ENCODE measurements around the gene CNKSR3. TPM values are rescaled to one million over a fixed set of nuclear protein-coding genes. Genes with fewer than 3 reads are reported as not detected.
A peak's percentile ranks its signal among the peaks of the same experiment; 100 is the strongest.

CNKSR3 gene
- total and polyA plus RNA-seq, 3 experiments from 2014 or later, result 0.50 to 0.62 TPM; not detected in 1

DNA sequence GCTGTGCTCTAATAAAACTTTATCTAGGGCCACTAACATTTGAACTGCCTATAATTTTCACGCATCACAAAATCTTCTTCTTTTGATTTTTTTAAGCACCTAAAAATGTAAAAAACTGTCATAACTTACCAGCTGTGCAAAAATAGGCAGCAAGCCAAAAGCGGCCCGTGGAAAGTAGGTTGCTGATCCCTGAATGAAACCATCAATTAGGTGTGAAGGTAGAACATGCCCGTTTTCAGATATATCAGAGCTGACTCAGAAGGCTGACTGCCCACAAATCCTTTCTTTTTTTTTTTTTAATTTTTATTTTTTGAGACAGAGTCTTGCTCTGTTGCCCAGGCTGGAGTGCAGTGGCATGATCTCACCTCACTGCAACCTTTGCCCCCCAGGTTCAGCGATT, 149.0 kb downstream of the CNKSR3 start:
- Mint-ChIP-seq H3K27ac (no peak overlapping the region), H3K27me3 (peaks cover 2 to 30% of the 10 kb centered on the region in 2 donors), H3K4me1 (peaks cover 0 to 5% (median 0%) of the 10 kb centered on the region in 3 donors), H3K9me3 (no peaks in the 10 kb centered on the region), H3K36me3 (no peaks in the 10 kb centered on the region), H3K4me3 (no peak overlapping the region)
- Histone ChIP-seq H3K9me3 (ENCODE audit: low read length) (no peaks in the 10 kb centered on the region), H3K4me3 (ENCODE audit: low read length) (no peak overlapping the region), H3K27ac (ENCODE audit: low read depth, low read length) (no peak overlapping the region), H3K4me1 (ENCODE audit: insufficient read depth, low read length) (peaks cover 10% of the 10 kb centered on the region), H3K36me3 (ENCODE audit: insufficient read depth, low read length) (no peaks in the 10 kb centered on the region), H3K27me3 (ENCODE audit: insufficient read depth, low read length, poor library complexity, severe bottlenecking) (no peaks in the 10 kb centered on the region)
- ChIA-PET POLR2A (no interaction called here), CTCF (no interaction called here)
- DNase-seq, result no peak

DNA sequence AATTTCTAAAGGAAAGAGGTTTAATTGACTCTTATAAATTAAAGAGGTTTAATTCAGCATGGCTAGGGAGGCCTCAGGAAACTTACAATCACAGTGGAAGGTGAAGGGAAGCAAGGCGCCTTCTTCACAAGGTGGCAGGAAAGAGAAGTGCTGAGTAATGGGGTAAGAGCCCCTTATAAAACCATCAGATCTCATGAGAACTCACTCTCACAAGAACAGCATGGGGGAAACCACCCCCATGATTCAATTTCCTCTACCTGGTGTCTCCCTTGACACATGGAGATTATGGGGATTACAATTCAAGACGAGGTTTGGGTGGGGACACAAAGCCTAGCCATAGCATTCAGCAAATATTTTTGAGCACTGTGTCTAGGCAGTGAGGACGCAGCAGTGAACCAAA, 150.0 kb downstream of the CNKSR3 start:
- no peak overlapping the region for H3K4me3 Mint-ChIP-seq
- ChIA-PET POLR2A (no interaction called here), CTCF (no interaction called here)
- H3K4me1 Mint-ChIP-seq, result peaks cover 0 to 6% (median 0%) of the 10 kb centered on the region in 3 donors
- no peaks in the 10 kb centered on the region for H3K36me3 Mint-ChIP-seq
- Histone ChIP-seq H3K27ac (ENCODE audit: low read depth, low read length) (no peak overlapping the region), H3K36me3 (ENCODE audit: insufficient read depth, low read length) (no peaks in the 10 kb centered on the region), H3K9me3 (ENCODE audit: low read length) (no peaks in the 10 kb centered on the region), H3K4me3 (ENCODE audit: low read length) (no peak overlapping the region), H3K4me1 (ENCODE audit: insufficient read depth, low read length) (peaks cover 10% of the 10 kb centered on the region), H3K27me3 (ENCODE audit: insufficient read depth, low read length, poor library complexity, severe bottlenecking) (no peaks in the 10 kb centered on the region)
- no peaks in the 10 kb centered on the region for H3K9me3 Mint-ChIP-seq
- DNase-seq, result no peak
- peaks cover 11 to 36% of the 10 kb centered on the region in 2 donors for H3K27me3 Mint-ChIP-seq
- no peak overlapping the region for H3K27ac Mint-ChIP-seq

DNA sequence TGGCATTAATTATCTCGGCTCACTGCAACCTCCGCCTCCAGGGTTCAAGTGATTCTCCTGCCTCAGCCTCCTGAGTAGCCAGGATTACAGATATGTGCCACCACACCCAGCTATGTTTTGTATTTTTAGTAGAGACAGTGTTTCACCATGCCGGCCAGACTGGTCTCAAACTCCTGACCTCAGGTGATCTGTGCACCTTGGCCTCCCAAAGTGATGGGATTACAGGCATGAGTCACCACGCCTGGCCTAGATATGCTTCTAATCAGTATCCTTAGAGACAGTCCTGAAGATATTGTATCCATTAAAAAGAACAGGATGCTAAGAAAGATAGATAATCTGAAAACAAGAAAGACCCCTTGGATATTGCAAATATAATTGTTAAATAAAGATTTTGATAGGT, 150.8 kb downstream of the CNKSR3 start:
- peaks cover 14 to 38% of the 10 kb centered on the region in 2 donors for H3K27me3 Mint-ChIP-seq
- no peaks in the 10 kb centered on the region for H3K27me3 ChIP-seq (ENCODE audit: insufficient read depth, low read length, poor library complexity, severe bottlenecking)
- no peak for DNase-seq
- H3K9me3 Mint-ChIP-seq, result no peaks in the 10 kb centered on the region
- H3K9me3 ChIP-seq (ENCODE audit: low read length), result no peaks in the 10 kb centered on the region
- H3K36me3 ChIP-seq (ENCODE audit: insufficient read depth, low read length), result no peaks in the 10 kb centered on the region
- H3K4me3 Mint-ChIP-seq, result no peak overlapping the region
- peaks cover 0 to 4% (median 0%) of the 10 kb centered on the region in 3 donors for H3K36me3 Mint-ChIP-seq
- peaks cover 10% of the 10 kb centered on the region for H3K4me1 ChIP-seq (ENCODE audit: insufficient read depth, low read length)
- no peak overlapping the region for H3K27ac Mint-ChIP-seq
- CTCF ChIA-PET, result no interaction called here
- H3K4me1 Mint-ChIP-seq, result peaks cover under 1 to 12% (median 5%) of the 10 kb centered on the region in 3 donors
- H3K4me3 ChIP-seq (ENCODE audit: low read length), result no peak overlapping the region
- POLR2A ChIA-PET, result no interaction called here
- no peak overlapping the region for H3K27ac ChIP-seq (ENCODE audit: low read depth, low read length)

DNA sequence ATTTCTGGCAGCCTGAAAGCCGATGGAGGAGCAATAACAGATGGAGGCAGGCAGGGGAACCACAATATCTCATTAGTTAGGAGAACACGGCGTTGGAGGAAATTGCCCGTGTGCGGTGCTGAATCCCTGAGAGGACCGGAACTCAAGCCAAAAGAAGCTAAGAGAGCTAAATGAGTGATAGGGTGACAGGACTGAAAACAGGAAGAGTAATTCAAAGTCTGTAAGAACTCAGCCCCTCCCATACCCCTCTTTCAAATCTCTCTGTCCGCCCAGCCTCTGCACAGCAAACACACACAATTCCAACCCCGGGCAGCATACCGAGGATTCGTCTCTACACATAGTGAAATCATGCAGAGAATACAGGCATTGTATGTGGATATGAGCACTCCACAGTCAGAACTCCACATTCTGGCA, 151.3 kb downstream of the CNKSR3 start:
- DNase-seq, result peak in 1 of 5 donors; percentile 2
- Histone ChIP-seq H3K4me3 (ENCODE audit: low read length) (no peak overlapping the region), H3K9me3 (ENCODE audit: low read length) (no peaks in the 10 kb centered on the region), H3K36me3 (ENCODE audit: insufficient read depth, low read length) (no peaks in the 10 kb centered on the region), H3K27me3 (ENCODE audit: insufficient read depth, low read length, poor library complexity, severe bottlenecking) (no peaks in the 10 kb centered on the region), H3K27ac (ENCODE audit: low read depth, low read length) (no peak overlapping the region), H3K4me1 (ENCODE audit: insufficient read depth, low read length) (peaks cover 10% of the 10 kb centered on the region)
- CTCF ChIA-PET, result no interaction called here
- Mint-ChIP-seq H3K27me3 (peaks cover 14 to 38% of the 10 kb centered on the region in 2 donors), H3K36me3 (peaks cover 0 to 5% (median 0%) of the 10 kb centered on the region in 3 donors), H3K27ac (peak overlapping the region in 1 of 8 donors; percentile 19), H3K9me3 (no peaks in the 10 kb centered on the region), H3K4me3 (no peak overlapping the region), H3K4me1 (peaks cover 3 to 14% (median 8%) of the 10 kb centered on the region in 3 donors)
- POLR2A ChIA-PET, result no interaction called here

DNA sequence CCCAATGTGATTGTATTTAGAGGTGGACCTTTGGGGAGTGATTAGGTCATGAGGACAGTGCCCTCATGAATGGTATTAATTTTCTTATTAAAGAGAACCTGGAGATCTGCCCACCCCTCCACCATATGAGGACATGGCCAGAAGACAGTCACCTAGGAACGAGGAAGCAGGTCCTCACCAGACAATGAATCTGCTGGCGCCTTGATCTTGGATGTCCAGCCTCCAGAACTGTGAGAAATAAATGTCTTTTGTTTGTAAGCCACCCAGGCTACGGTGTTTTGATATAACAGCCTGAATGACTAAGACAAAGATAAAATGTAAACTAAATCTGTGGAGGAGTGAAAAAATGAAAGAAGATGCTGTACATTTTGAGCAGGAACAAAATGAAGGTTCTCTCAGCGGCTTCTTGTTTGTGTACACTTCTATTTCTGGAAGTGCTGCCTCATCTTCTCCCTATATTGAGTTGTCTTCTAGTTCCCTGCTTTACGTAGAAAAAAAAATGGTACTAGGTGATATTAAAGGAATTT, 152.4 kb downstream of the CNKSR3 start:
- H3K27me3 Mint-ChIP-seq, result peaks cover 14 to 38% of the 10 kb centered on the region in 2 donors
- no peak overlapping the region for H3K27ac ChIP-seq (ENCODE audit: low read depth, low read length)
- no peaks in the 10 kb centered on the region for H3K36me3 ChIP-seq (ENCODE audit: insufficient read depth, low read length)
- peaks cover 3 to 14% (median 8%) of the 10 kb centered on the region in 3 donors for H3K4me1 Mint-ChIP-seq
- ChIA-PET POLR2A (no interaction called here), CTCF (no interaction called here)
- peaks cover 10% of the 10 kb centered on the region for H3K4me1 ChIP-seq (ENCODE audit: insufficient read depth, low read length)
- no peak for DNase-seq
- peak overlapping the region in 2 of 8 donors; percentile 3 to 29 for H3K27ac Mint-ChIP-seq
- H3K4me3 Mint-ChIP-seq, result no peak overlapping the region
- no peaks in the 10 kb centered on the region for H3K27me3 ChIP-seq (ENCODE audit: insufficient read depth, low read length, poor library complexity, severe bottlenecking)
- H3K4me3 ChIP-seq (ENCODE audit: low read length), result no peak overlapping the region
- no peaks in the 10 kb centered on the region for H3K9me3 ChIP-seq (ENCODE audit: low read length)
- no peaks in the 10 kb centered on the region for H3K9me3 Mint-ChIP-seq
- peaks cover 0 to 5% (median 0%) of the 10 kb centered on the region in 3 donors for H3K36me3 Mint-ChIP-seq

DNA sequence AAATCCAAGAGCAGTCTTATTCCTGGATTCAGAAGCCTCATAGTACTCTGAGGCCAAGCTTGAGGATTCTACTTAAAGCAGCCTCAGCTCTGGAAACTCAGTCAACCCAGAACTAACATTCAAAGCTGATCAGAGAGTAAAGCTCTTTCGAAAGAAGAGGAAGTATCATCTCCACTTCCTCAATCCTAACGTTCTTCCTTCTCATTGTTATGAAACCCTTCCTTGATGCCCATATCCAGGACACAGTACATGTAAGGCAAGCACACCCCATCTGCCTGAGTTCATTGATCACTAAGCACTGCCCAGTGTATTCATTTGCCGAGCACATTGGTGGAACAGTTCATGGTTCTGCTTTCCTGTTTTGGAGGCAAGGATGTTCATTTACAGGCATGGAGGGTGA, 153.8 kb downstream of the CNKSR3 start, which contains the start of gene IPCEF1:
TSS of gene IPCEF1 (minus strand) at position 114 of the 400 bp plus-strand sequence. CDS start 90,856 bp downstream, outside the sequence.
- Mint-ChIP-seq H3K36me3 (peaks cover 0 to 5% (median 0%) of the 10 kb centered on the region in 3 donors), H3K4me1 (peaks cover 3 to 14% (median 11%) of the 10 kb centered on the region in 3 donors), H3K4me3 (no peak within 1 kb of the TSS), H3K27ac (no peak within 1 kb of the TSS), H3K9me3 (no peaks in the 10 kb centered on the region), H3K27me3 (peaks cover 15 to 38% of the 10 kb centered on the region in 2 donors)
- Histone ChIP-seq H3K27ac (ENCODE audit: low read depth, low read length) (no peak within 1 kb of the TSS), H3K27me3 (ENCODE audit: insufficient read depth, low read length, poor library complexity, severe bottlenecking) (no peaks in the 10 kb centered on the region), H3K4me3 (ENCODE audit: low read length) (no peak within 1 kb of the TSS), H3K4me1 (ENCODE audit: insufficient read depth, low read length) (peaks cover 10% of the 10 kb centered on the region), H3K36me3 (ENCODE audit: insufficient read depth, low read length) (no peaks in the 10 kb centered on the region), H3K9me3 (ENCODE audit: low read length) (no peaks in the 10 kb centered on the region)
- DNase-seq, result no peak
- ChIA-PET POLR2A (no interaction called here), CTCF (no interaction called here)

DNA sequence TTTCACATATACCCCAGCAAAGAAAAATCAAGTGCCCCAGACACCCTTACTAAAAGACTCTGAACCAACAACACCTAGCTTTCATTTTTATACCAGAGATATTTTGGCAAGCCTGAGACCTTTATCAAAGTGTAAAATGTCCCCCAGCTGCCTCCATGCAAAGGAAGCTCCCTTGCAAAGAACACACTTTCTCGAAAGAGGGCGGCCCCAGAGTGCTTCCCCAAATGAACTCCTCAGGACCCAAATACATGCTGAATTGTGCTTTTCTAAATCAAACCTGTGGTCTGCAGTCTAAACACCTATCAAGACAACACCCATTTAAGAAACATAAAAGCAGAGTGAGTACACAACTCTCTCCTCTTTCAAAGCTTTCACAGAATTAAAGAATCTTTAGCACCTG, 154.4 kb downstream of the CNKSR3 start:
- H3K27me3 Mint-ChIP-seq, result peaks cover 15 to 36% of the 10 kb centered on the region in 2 donors
- Histone ChIP-seq H3K4me1 (ENCODE audit: insufficient read depth, low read length) (peaks cover 10% of the 10 kb centered on the region), H3K4me3 (ENCODE audit: low read length) (no peak overlapping the region), H3K27ac (ENCODE audit: low read depth, low read length) (no peak overlapping the region), H3K27me3 (ENCODE audit: insufficient read depth, low read length, poor library complexity, severe bottlenecking) (no peaks in the 10 kb centered on the region), H3K36me3 (ENCODE audit: insufficient read depth, low read length) (no peaks in the 10 kb centered on the region), H3K9me3 (ENCODE audit: low read length) (no peaks in the 10 kb centered on the region)
- ChIA-PET POLR2A (no interaction called here), CTCF (no interaction called here)
- H3K27ac Mint-ChIP-seq, result no peak overlapping the region
- H3K9me3 Mint-ChIP-seq, result no peaks in the 10 kb centered on the region
- H3K4me1 Mint-ChIP-seq, result peaks cover 3 to 14% (median 11%) of the 10 kb centered on the region in 3 donors
- H3K4me3 Mint-ChIP-seq, result no peak overlapping the region
- peaks cover 0 to 5% (median 0%) of the 10 kb centered on the region in 3 donors for H3K36me3 Mint-ChIP-seq
- no peak for DNase-seq

DNA sequence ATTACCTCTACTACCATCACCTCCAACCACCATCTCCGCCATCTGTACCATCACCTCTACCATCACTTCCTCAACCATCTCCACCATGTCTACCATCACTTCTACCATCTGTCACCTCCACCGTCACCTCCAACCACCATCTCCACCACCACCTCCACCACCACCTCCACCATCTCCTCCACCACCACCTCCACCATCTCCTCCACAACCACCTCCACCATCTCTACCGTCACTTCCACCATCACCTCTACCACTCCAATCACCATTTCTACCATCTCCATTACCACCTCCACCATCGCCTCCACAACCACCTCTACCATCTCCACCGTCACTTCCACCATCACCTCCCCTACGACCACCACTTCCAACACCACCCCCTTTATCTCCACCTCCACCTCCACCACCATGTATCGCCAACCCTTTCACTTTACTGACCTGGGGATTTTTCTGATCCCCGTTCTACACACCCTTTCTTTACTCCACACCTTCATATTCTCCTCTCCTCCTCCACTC, 156.2 kb downstream of the CNKSR3 start:
- Histone ChIP-seq H3K27me3 (ENCODE audit: insufficient read depth, low read length, poor library complexity, severe bottlenecking) (no peaks in the 10 kb centered on the region), H3K9me3 (ENCODE audit: low read length) (no peaks in the 10 kb centered on the region), H3K4me1 (ENCODE audit: insufficient read depth, low read length) (peaks cover under 1% of the 10 kb centered on the region), H3K36me3 (ENCODE audit: insufficient read depth, low read length) (no peaks in the 10 kb centered on the region), H3K4me3 (ENCODE audit: low read length) (no peak overlapping the region), H3K27ac (ENCODE audit: low read depth, low read length) (no peak overlapping the region)
- ChIA-PET POLR2A (no interaction called here), CTCF (no interaction called here)
- Mint-ChIP-seq H3K36me3 (peaks cover 0 to 5% (median 0%) of the 10 kb centered on the region in 3 donors), H3K4me3 (no peak overlapping the region), H3K27me3 (peaks cover 15 to 31% of the 10 kb centered on the region in 2 donors), H3K4me1 (peaks cover 3 to 14% (median 11%) of the 10 kb centered on the region in 3 donors), H3K9me3 (no peaks in the 10 kb centered on the region), H3K27ac (no peak overlapping the region)
- no peak for DNase-seq

All from CD8-positive, alpha-beta memory T cell (primary cell).